Ovary (tissue), 3 donors: ENCODE measurements around the gene EXOC6B.

Source experiments
- EP300 ChIP-seq: sonication (generic); formaldehyde crosslinking; IDR thresholded peaks from one replicate; pipeline ENCODE4 v1.6.1; 2017; ENCODE audit warnings: antibody characterized with exemption
- POLR2A ChIP-seq: fragments of 450-650 bp; IDR thresholded peaks from one replicate; pipeline ENCODE4 v1.6.1; 2017; ENCODE audit warnings: antibody characterized with exemption, mild to moderate bottlenecking, moderate library complexity
- TF ChIP-seq, protein P1 (sequence below), 3 donors: fragments of 450-650 bp in 2 of 3; fragments of 200-600 bp in 1 of 3; IDR thresholded peaks; one replicate each; pipeline versions ENCODE4 v1.5.1 to v1.8.0; 2016 to 2022; ENCODE audit warnings: antibody characterized with exemption in 3 of 3, mild to moderate bottlenecking in 1 of 3
- donor health status: DM: no; HTN: no; CAD: no.

DNA sequence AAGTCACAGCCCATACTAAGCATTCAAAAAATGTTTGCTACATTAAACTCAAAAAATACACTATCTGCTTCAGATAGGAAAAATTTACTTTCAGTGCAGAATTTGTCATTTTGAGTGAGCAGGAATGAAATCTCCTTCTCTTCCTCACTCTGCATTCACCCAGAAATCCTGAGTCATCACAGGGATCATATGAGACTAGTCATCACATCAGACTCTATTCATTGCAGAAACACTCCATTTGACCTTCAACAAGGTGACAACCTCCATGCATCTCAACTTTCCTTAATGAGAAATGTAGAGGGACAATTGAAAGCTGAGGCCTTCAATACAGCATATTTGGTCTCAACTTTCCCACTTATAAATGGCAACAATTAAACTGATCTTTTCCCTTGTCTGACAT lies 547.8 kb downstream of the EXOC6B start:
- TF ChIP-seq, protein P1, sequence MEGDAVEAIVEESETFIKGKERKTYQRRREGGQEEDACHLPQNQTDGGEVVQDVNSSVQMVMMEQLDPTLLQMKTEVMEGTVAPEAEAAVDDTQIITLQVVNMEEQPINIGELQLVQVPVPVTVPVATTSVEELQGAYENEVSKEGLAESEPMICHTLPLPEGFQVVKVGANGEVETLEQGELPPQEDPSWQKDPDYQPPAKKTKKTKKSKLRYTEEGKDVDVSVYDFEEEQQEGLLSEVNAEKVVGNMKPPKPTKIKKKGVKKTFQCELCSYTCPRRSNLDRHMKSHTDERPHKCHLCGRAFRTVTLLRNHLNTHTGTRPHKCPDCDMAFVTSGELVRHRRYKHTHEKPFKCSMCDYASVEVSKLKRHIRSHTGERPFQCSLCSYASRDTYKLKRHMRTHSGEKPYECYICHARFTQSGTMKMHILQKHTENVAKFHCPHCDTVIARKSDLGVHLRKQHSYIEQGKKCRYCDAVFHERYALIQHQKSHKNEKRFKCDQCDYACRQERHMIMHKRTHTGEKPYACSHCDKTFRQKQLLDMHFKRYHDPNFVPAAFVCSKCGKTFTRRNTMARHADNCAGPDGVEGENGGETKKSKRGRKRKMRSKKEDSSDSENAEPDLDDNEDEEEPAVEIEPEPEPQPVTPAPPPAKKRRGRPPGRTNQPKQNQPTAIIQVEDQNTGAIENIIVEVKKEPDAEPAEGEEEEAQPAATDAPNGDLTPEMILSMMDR (IDR thresholded peaks at IDR 0.05) = no peak
- TF ChIP-seq EP300 (no peak), POLR2A (no peak)
